GM19467 (cell line): ENCODE data around the gene COPB1.
"Not testable (repeated sequence)": the region's sequence is repeated elsewhere in the genome, so short reads cannot be mapped to it uniquely, and the experiment has no call there.

Experiments
- ATAC-seq: cut with Tn5 transposase; IDR thresholded peaks from one replicate; pipeline ENCODE4 v1.9.1; 2021; ENCODE audit warnings: mild to moderate bottlenecking, moderate library complexity; ENCODE audit not compliant: unreplicated experiment

COPB1 gene, protein sequence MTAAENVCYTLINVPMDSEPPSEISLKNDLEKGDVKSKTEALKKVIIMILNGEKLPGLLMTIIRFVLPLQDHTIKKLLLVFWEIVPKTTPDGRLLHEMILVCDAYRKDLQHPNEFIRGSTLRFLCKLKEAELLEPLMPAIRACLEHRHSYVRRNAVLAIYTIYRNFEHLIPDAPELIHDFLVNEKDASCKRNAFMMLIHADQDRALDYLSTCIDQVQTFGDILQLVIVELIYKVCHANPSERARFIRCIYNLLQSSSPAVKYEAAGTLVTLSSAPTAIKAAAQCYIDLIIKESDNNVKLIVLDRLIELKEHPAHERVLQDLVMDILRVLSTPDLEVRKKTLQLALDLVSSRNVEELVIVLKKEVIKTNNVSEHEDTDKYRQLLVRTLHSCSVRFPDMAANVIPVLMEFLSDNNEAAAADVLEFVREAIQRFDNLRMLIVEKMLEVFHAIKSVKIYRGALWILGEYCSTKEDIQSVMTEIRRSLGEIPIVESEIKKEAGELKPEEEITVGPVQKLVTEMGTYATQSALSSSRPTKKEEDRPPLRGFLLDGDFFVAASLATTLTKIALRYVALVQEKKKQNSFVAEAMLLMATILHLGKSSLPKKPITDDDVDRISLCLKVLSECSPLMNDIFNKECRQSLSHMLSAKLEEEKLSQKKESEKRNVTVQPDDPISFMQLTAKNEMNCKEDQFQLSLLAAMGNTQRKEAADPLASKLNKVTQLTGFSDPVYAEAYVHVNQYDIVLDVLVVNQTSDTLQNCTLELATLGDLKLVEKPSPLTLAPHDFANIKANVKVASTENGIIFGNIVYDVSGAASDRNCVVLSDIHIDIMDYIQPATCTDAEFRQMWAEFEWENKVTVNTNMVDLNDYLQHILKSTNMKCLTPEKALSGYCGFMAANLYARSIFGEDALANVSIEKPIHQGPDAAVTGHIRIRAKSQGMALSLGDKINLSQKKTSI

DNA sequence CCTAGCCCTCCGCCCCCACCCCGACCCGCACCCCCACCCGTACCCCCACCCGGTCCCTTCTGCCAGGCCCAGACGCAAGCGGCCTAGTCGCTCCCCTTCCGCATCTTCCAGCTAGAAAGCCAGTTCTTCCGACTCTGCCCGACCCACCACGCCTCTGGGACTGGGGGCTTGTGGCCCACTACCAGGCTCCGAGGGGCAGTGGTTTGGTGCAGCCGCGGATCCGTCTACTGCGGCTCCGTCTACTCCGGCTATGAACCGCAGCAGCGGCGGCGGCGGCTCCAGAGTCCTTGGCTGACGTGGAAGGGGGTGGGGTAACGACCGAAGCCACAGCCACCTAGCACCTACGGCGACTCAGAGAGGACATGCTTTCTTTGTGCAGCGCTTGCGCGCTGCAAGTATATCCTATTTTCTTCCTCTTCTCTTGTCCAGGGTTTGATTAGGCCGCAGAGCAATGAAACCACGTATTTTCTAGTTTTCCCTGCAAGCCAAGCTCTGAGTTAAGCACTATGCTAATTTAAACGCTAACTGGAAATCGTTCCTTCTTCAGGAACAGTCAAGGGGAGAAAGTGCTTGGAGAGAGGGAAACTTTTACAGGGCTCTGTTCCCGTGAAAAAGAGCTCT is at the start of gene COPB1:
Gene COPB1 (minus strand): TSS at position 252 of the 621 bp plus-strand sequence. CDS start 883 bp downstream, outside the sequence.
- ATAC-seq: peak; percentile 88

DNA sequence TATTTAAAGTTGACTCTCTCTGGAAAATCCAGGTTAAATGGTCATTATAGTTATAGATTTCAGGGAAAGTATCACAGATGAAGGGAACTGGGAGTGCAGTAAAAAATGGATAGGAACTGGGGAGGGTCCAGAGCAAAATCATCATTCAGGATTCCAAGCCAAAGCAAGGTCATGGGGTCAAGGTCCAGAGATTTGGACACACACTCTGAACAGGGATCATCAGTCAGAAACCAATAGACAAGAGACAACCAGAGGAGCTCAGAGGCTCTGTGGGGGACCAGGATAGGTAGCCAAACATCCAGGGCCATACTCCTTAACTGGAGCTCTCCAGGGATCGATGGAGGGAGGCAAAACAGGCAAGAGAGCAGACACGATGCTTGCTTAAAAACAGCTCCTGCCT is 47.8 kb upstream of the COPB1 start:
- ATAC-seq: no peak

- no peak for ATAC-seq
These were observed 47.1 kb upstream of the COPB1 start for GRCh38 chr11:14546672-14547071.

DNA sequence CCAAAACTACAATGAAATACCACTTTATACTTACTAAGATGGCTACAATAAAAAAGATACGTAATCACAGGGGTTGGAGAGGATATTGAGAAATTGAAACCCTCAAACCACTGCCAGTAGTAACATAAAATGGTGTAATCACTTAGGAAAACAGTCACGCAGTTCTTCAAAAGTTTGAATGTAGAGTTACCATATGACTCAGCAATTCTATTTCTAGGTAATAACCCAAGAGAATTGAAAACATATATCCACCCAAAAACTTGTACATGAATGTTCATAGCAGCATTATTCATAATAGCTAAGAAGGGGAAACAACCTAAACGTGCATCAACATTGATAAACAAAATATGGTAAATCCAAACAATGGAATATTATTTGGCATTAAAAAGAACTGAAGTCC is 45.0 kb upstream of the COPB1 start:
- peak; percentile 80 for ATAC-seq

GRCh38 chr11:14543260-14543659 is 43.6 kb upstream of the COPB1 start:
- no peak for ATAC-seq

DNA sequence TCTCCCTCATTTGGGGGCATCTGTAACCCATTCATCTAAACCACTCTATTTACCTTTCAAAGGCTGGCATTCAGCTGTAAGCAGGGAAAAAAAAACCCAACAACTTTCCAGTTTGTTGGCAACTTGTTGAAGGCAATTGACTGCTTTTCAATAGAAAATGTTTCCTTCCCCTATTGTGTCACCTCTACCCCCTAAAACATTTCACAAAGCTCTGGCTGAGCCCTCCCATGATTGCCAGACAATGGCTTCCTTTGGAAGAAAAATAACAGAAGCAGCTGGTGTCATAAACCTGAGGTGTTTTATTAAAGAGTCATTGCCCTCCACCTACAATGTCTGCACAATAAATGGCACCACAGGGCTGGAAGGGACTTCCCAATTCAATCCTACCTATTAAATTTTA is 42.7 kb upstream of the COPB1 start:
- no peak for ATAC-seq

- no peak for ATAC-seq
These were observed 41.8 kb upstream of the COPB1 start for GRCh38 chr11:14541192-14541947.

GRCh38 chr11:14539982-14540421 is 40.4 kb upstream of the COPB1 start:
- no peak for ATAC-seq

GRCh38 chr11:14538926-14539554 is 39.4 kb upstream of the COPB1 start:
- ATAC-seq: no peak

GRCh38 chr11:14538271-14538925 is 38.8 kb upstream of the COPB1 start:
- no peak for ATAC-seq

GRCh38 chr11:14537134-14537599 is 37.6 kb upstream of the COPB1 start:
- ATAC-seq: peak; percentile 62

- ATAC-seq: not testable (repeated sequence)
These were observed 35.6 kb upstream of the COPB1 start for GRCh38 chr11:14535166-14535565.

- no peak for ATAC-seq
These were observed 30.3 kb upstream of the COPB1 start for GRCh38 chr11:14529951-14530350.

DNA sequence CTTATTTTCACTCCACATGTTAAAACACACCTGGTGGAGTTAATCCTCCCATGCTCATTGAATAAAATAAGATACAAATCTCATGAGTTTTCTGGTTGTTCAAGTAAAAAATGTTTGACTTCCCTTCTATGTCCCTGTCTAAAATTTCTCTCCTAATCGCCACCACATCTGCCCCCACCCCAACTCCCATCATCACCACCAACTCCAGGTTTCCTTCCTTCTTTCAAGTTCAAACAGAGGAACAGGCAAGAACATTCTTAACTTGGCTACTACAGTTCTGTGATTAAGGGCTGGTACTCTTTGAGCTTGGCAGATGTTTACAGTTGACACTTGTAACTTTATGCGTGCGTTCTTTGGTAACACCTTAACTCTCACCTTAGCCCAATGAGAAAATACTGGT is 29.7 kb upstream of the COPB1 start:
- no peak for ATAC-seq

DNA sequence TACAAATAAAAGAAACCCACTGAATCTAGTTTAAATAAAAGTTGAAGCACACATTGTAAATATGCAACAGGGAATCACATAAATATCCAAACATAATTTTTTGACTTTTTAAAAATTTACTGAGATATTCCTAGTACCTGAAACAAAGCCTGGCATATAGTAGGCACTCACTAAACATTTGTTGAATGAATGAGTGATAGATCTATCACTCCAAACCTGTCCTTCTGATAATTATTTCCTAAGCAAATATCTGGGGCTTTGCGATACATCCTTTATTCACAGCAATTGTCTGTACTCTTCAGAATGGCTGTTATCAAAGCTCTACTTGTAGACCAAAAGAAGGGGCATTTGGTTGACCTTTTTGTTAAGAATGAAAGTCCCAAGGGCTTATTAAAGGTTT is 23.2 kb upstream of the COPB1 start:
- ATAC-seq: no peak

- ATAC-seq: no peak
These were observed 22.6 kb upstream of the COPB1 start for GRCh38 chr11:14522245-14522644.

DNA sequence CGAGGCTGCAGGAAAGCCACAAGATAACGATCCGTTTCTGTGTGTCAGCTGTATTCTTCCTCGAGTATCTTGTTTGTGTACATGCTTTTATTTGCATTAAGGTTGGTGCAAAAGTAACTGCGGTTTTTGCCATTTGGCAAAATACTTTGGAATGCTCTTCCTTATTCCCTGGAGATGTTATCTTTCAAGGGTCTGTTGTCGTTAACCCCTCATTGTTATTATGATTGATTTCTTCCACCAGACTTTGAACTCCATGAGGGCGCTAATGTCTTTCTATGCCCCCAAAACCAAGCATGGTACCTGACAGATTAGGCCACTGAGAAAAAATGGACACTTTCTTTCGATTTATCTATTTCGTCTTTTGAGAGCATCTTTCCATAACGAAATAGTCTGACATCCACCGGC is 21.1 kb upstream of the COPB1 start:
- ATAC-seq: no peak

- peak; percentile 87 for ATAC-seq
These were observed 20.5 kb upstream of the COPB1 start, which contains the start of gene PSMA1 for GRCh38 chr11:14519917-14520746. Gene PSMA1, minus strand, starts transcription at chr11:14520386. Its CDS starts 87 bp downstream, at chr11:14520299.

- no peak for ATAC-seq
These were observed 19.9 kb upstream of the COPB1 start for GRCh38 chr11:14519597-14519916.
